H9 (cell line): Measurements from ENCODE around the gene RBKS. TPM values are rescaled to one million over a fixed set of nuclear protein-coding genes. Genes with fewer than 3 reads are reported as not detected.

ENCODE experiments used
- DNase-seq: peaks from one replicate; pipeline ENCODE4 v3.0.0-alpha.2; 2017
- H2AFZ ChIP-seq: one replicate; pipeline ENCODE4 v1.6.1; 2013; ENCODE audit warnings: mild to moderate bottlenecking, low read length, control low read depth, moderate library complexity
- H2AK5ac ChIP-seq: 2 replicates; pipeline ENCODE4 v1.6.1; 2013; ENCODE audit warnings: low read length, control low read depth, mixed read lengths; ENCODE audit not compliant: insufficient read length
- H2BK120ac ChIP-seq: one replicate; pipeline ENCODE4 v1.6.1; 2013; ENCODE audit warnings: low read depth, mild to moderate bottlenecking, low read length, control low read depth, inconsistent platforms; ENCODE audit not compliant: poor library complexity, severe bottlenecking
- H2BK12ac ChIP-seq: 2 replicates; pipeline ENCODE4 v1.6.1; 2013; ENCODE audit warnings: low read length, control low read depth, mixed read lengths, low read depth; ENCODE audit not compliant: insufficient read length
- H2BK15ac ChIP-seq: 2 replicates; pipeline ENCODE4 v1.6.1; 2013; ENCODE audit warnings: low read depth, low read length, control low read depth
- H2BK20ac ChIP-seq: one replicate; pipeline ENCODE4 v1.6.1; 2013; ENCODE audit warnings: low read depth, mild to moderate bottlenecking, low read length, control low read depth, inconsistent platforms; ENCODE audit not compliant: poor library complexity, severe bottlenecking
- H2BK5ac ChIP-seq: 2 replicates; pipeline ENCODE4 v1.6.1; 2013; ENCODE audit warnings: low read length, control low read depth, mixed read lengths; ENCODE audit not compliant: insufficient read length
- H3K14ac ChIP-seq: 2 replicates; pipeline ENCODE4 v1.6.1; 2013; ENCODE audit warnings: low read length, control low read depth; ENCODE audit not compliant: insufficient read depth
- H3K18ac ChIP-seq: 2 replicates; pipeline ENCODE4 v1.6.1; 2013; ENCODE audit warnings: low read depth, mild to moderate bottlenecking, mixed read lengths, low read length, control low read depth; ENCODE audit not compliant: insufficient read length
- H3K23ac ChIP-seq: 2 replicates; pipeline ENCODE4 v1.6.1; 2013; ENCODE audit warnings: low read length, control low read depth, mixed read lengths, low read depth; ENCODE audit not compliant: insufficient read length
- H3K23me2 ChIP-seq: 2 replicates; pipeline ENCODE4 v1.6.1; 2013; ENCODE audit warnings: low read depth, mild to moderate bottlenecking, mixed read lengths, low read length, control low read depth; ENCODE audit not compliant: insufficient read length, poor library complexity, severe bottlenecking
- H3K27ac ChIP-seq: 2 replicates; pipeline ENCODE4 v1.5.1; 2013; ENCODE audit warnings: low read length, control low read depth, mixed read lengths, low read depth; ENCODE audit not compliant: insufficient read length
- H3K27me3 ChIP-seq: 2 replicates; pipeline ENCODE4 v1.6.1; 2013; ENCODE audit warnings: low read length, control low read depth, inconsistent platforms; ENCODE audit not compliant: insufficient read depth
- H3K4ac ChIP-seq: 2 replicates; pipeline ENCODE4 v1.6.1; 2013; ENCODE audit warnings: low read depth, mild to moderate bottlenecking, control low read depth, inconsistent platforms, low read length, moderate library complexity
- H3K4me1 ChIP-seq: 2 replicates; pipeline ENCODE4 v1.6.1; 2013; ENCODE audit warnings: low read length, control low read depth, inconsistent platforms; ENCODE audit not compliant: insufficient read depth
- H3K4me2 ChIP-seq: 2 replicates; pipeline ENCODE4 v1.6.1; 2013; ENCODE audit warnings: low read length, control low read depth, mixed read lengths; ENCODE audit not compliant: insufficient read length, insufficient read depth
- H3K56ac ChIP-seq: 2 replicates; pipeline ENCODE4 v1.6.1; 2013; ENCODE audit warnings: low read depth, mild to moderate bottlenecking, mixed read lengths, low read length, control low read depth; ENCODE audit not compliant: insufficient read length
- H3K79me1 ChIP-seq: 2 replicates; pipeline ENCODE4 v1.6.1; 2013; ENCODE audit warnings: low read depth, mild to moderate bottlenecking, moderate library complexity, low read length, control low read depth, inconsistent platforms; ENCODE audit not compliant: insufficient read depth, poor library complexity, severe bottlenecking
- H3K79me2 ChIP-seq: 2 replicates; pipeline ENCODE4 v1.6.1; 2013; ENCODE audit warnings: low read length, control low read depth, inconsistent platforms; ENCODE audit not compliant: insufficient read depth
- H3K9ac ChIP-seq: 2 replicates; pipeline ENCODE4 v1.6.1; 2013; ENCODE audit warnings: low read length, control low read depth, mixed read lengths; ENCODE audit not compliant: insufficient read length; ENCODE audit errors: extremely low read depth
- H3K9me3 ChIP-seq: one replicate; pipeline ENCODE4 v1.6.1; 2013; ENCODE audit warnings: low read depth, low read length, inconsistent platforms; ENCODE audit not compliant: control insufficient read depth
- H3T11ph ChIP-seq: one replicate; pipeline ENCODE4 v1.6.1; 2013; ENCODE audit warnings: mild to moderate bottlenecking, low read length, control low read depth, inconsistent platforms
- H4K20me1 ChIP-seq: one replicate; pipeline ENCODE4 v1.6.1; 2013; ENCODE audit not compliant: control insufficient read depth, insufficient read length, insufficient read depth
- H4K5ac ChIP-seq: 2 replicates; pipeline ENCODE4 v1.6.1; 2013; ENCODE audit warnings: low read depth, mild to moderate bottlenecking, mixed read lengths, low read length, control low read depth; ENCODE audit not compliant: insufficient read length
- H4K8ac ChIP-seq: replicated peaks from 2 replicates; pipeline ENCODE4 v1.6.1; 2013; ENCODE audit warnings: low read length, control low read depth, mixed read lengths, low read depth; ENCODE audit not compliant: insufficient read length
- H4K91ac ChIP-seq: 2 replicates; pipeline ENCODE4 v1.6.1; 2013; ENCODE audit warnings: low read depth, mild to moderate bottlenecking, moderate library complexity, mixed read lengths, low read length, control low read depth; ENCODE audit not compliant: insufficient read length
- H3K27ac Mint-ChIP-seq, 3 experiments: 2 replicates in 2 of 3; 3 replicates in 1 of 3; pipeline ENCODE4 v1.8.0; 2020 to 2021; ENCODE audit warnings: mixed read lengths in 3 of 3, mild to moderate bottlenecking in 1 of 3, moderate library complexity in 1 of 3
- H3K27me3 Mint-ChIP-seq: 2 replicates; pipeline ENCODE4 v1.8.0; 2021; ENCODE audit warnings: low read depth, mild to moderate bottlenecking, moderate library complexity, mixed read lengths
- H3K36me3 Mint-ChIP-seq, 3 experiments: 2 replicates in 2 of 3; 3 replicates in 1 of 3; pipeline ENCODE4 v1.8.0; 2020 to 2021; ENCODE audit warnings: low read depth in 3 of 3, mixed read lengths in 3 of 3; ENCODE audit not compliant: insufficient read depth in 1 of 3
- H3K4me1 Mint-ChIP-seq, 2 experiments: 2 replicates each; pipeline ENCODE4 v1.8.0; 2020; ENCODE audit warnings: mixed read lengths in 2 of 2
- H3K4me3 Mint-ChIP-seq, 2 experiments: 2 replicates in 1 of 2; 3 replicates in 1 of 2; pipeline ENCODE4 v1.8.0; 2020 to 2021; ENCODE audit warnings: mild to moderate bottlenecking in 2 of 2, mixed read lengths in 2 of 2, moderate library complexity in 1 of 2
- H3K9me3 Mint-ChIP-seq, 2 experiments: 2 replicates in 1 of 2; 3 replicates in 1 of 2; pipeline ENCODE4 v1.8.0; 2020; ENCODE audit warnings: mild to moderate bottlenecking in 2 of 2, mixed read lengths in 2 of 2, moderate library complexity in 1 of 2
- CTCF ChIP-seq: fragments of 200-600 bp; sonication (generic); conservative IDR thresholded peaks from 3 replicates; pipeline ENCODE4 v1.8.0; 2021; ENCODE audit warnings: antibody characterized with exemption, mild to moderate bottlenecking
- WGBS: extraction: QIAGEN DNeasy Blood & Tissue Kit; methylation state at CpG from one replicate; pipeline ENCODE4 v1.1.7; 2013; ENCODE audit warnings: missing lambda C conversion rate, low lambda C conversion rate, mixed read lengths; ENCODE audit not compliant: insufficient read length; ENCODE audit errors: extremely low coverage; 5-methylcytosine and 5-hydroxymethylcytosine counted together
- total RNA-seq: library from RNA; stranded (reverse); gene quantifications from 2 replicates; pipeline ENCODE4 v1.2.1, GENCODE V29; 2021

RBKS gene
- total RNA-seq, 1 experiment from 2014 or later = 2.3 TPM

GRCh38 chr2:27802547-27802946, 87.6 kb downstream of the RBKS start:
- no peaks in the 10 kb centered on the region for H3K27me3 ChIP-seq
- Mint-ChIP-seq H3K4me3 (no peak overlapping the region), H3K27ac (no peak overlapping the region), H3K4me1 (peaks cover 0 to 6% of the 10 kb centered on the region in 2 experiments; a peak in 2 of 4 replicates), H3K36me3 (no peaks in the 10 kb centered on the region), H3K27me3 (peaks cover 9% of the 10 kb centered on the region), H3K9me3 (no peaks in the 10 kb centered on the region; a peak in 1 of 5 replicates)
- no peak overlapping the region for H3T11ph ChIP-seq
- no peak overlapping the region for H2AK5ac ChIP-seq
- no peak overlapping the region for H4K5ac ChIP-seq
- no peak for TF ChIP-seq CTCF
- H2AFZ ChIP-seq = no peak overlapping the region
- H2BK12ac ChIP-seq = no peak overlapping the region
- no peak overlapping the region for H3K4ac ChIP-seq
- no peak overlapping the region for H2BK15ac ChIP-seq
- H2BK20ac ChIP-seq = no peak overlapping the region
- H3K23me2 ChIP-seq = no peaks in the 10 kb centered on the region
- H3K9me3 ChIP-seq = no peaks in the 10 kb centered on the region
- no peak overlapping the region for H3K56ac ChIP-seq
- H4K20me1 ChIP-seq = no peaks in the 10 kb centered on the region
- H3K27ac ChIP-seq = no peak overlapping the region
- H3K4me1 ChIP-seq = no peaks in the 10 kb centered on the region
- no peaks in the 10 kb centered on the region for H3K79me2 ChIP-seq
- no peaks in the 10 kb centered on the region for H3K79me1 ChIP-seq
- no peak overlapping the region for H3K14ac ChIP-seq
- no peak overlapping the region for H4K91ac ChIP-seq
- WGBS = no CpG with 5 or more reads among the region's 6 CpGs
- no peak overlapping the region for H3K18ac ChIP-seq
- no peak for DNase-seq
- H2BK5ac ChIP-seq = no peak overlapping the region
- no peak overlapping the region for H3K4me2 ChIP-seq
- no peak overlapping the region for H4K8ac ChIP-seq
- H2BK120ac ChIP-seq = no peak overlapping the region
- no peak overlapping the region for H3K9ac ChIP-seq
- H3K23ac ChIP-seq = no peak overlapping the region
